Measurements from ENCODE around the gene THRAP3. TPM values are rescaled to one million over a fixed set of nuclear protein-coding genes. Genes with fewer than 3 reads are reported as not detected.

The THRAP3 gene
- total RNA-seq, 1 donor from 2014 or later, result 142 TPM

GRCh38 chr1:36284517-36284916, 60.3 kb downstream of the THRAP3 start:
- peaks cover 20% of the 10 kb centered on the region for H3K36me3 Mint-ChIP-seq (ENCODE audit: insufficient read depth)
- H3K27me3 Mint-ChIP-seq, result no peaks in the 10 kb centered on the region
- peaks cover 2% of the 10 kb centered on the region for H3K4me1 Mint-ChIP-seq (ENCODE audit: low read depth)
- no peak for TF ChIP-seq CTCF (IDR thresholded peaks at IDR 0.05; ENCODE audit: unreplicated experiment)
- no peaks in the 10 kb centered on the region for H3K9me3 Mint-ChIP-seq (ENCODE audit: low read depth)
- H3K27ac Mint-ChIP-seq, result no peak overlapping the region
- no peak overlapping the region for H3K4me3 Mint-ChIP-seq (ENCODE audit: low read depth)
- DNase-seq (ENCODE audit: low spot score, unreplicated experiment), result no peak

- H3K27ac Mint-ChIP-seq, result peak overlapping the region; percentile 78
- peaks cover 25% of the 10 kb centered on the region for H3K36me3 Mint-ChIP-seq (ENCODE audit: insufficient read depth)
- peak; percentile 80 for TF ChIP-seq CTCF (IDR thresholded peaks at IDR 0.05; ENCODE audit: unreplicated experiment)
- H3K4me1 Mint-ChIP-seq (ENCODE audit: low read depth), result peaks cover 3% of the 10 kb centered on the region
- DNase-seq (ENCODE audit: low spot score, unreplicated experiment), result no peak
- H3K27me3 Mint-ChIP-seq, result no peaks in the 10 kb centered on the region
- no peak overlapping the region for H3K4me3 Mint-ChIP-seq (ENCODE audit: low read depth)
- no peaks in the 10 kb centered on the region for H3K9me3 Mint-ChIP-seq (ENCODE audit: low read depth)
Measured at GRCh38 chr1:36285443-36286101, 61.3 kb downstream of the THRAP3 start.

- Mint-ChIP-seq H3K27me3 (no peaks in the 10 kb centered on the region), H3K4me3 (ENCODE audit: low read depth) (no peak overlapping the region), H3K27ac (peak overlapping the region; percentile 69), H3K4me1 (ENCODE audit: low read depth) (peaks cover 4% of the 10 kb centered on the region), H3K9me3 (ENCODE audit: low read depth) (no peaks in the 10 kb centered on the region), H3K36me3 (ENCODE audit: insufficient read depth) (peaks cover 32% of the 10 kb centered on the region)
- TF ChIP-seq CTCF (IDR thresholded peaks at IDR 0.05; ENCODE audit: unreplicated experiment), result no peak
- DNase-seq (ENCODE audit: low spot score, unreplicated experiment), result no peak
Measured at GRCh38 chr1:36286802-36287201, 62.6 kb downstream of the THRAP3 start.

GRCh38 chr1:36287595-36287994, 63.4 kb downstream of the THRAP3 start:
- Mint-ChIP-seq H3K9me3 (ENCODE audit: low read depth) (no peaks in the 10 kb centered on the region), H3K27ac (no peak overlapping the region), H3K27me3 (no peaks in the 10 kb centered on the region), H3K4me3 (ENCODE audit: low read depth) (no peak overlapping the region), H3K36me3 (ENCODE audit: insufficient read depth) (peaks cover 30% of the 10 kb centered on the region), H3K4me1 (ENCODE audit: low read depth) (peaks cover 3% of the 10 kb centered on the region)
- no peak for TF ChIP-seq CTCF (IDR thresholded peaks at IDR 0.05; ENCODE audit: unreplicated experiment)
- DNase-seq (ENCODE audit: low spot score, unreplicated experiment), result no peak

GRCh38 chr1:36295390-36295789, 71.1 kb downstream of the THRAP3 start:
- Mint-ChIP-seq H3K36me3 (ENCODE audit: insufficient read depth) (peaks cover 28% of the 10 kb centered on the region), H3K27ac (no peak overlapping the region), H3K4me3 (ENCODE audit: low read depth) (no peak overlapping the region), H3K9me3 (ENCODE audit: low read depth) (no peaks in the 10 kb centered on the region), H3K4me1 (ENCODE audit: low read depth) (peaks cover 2% of the 10 kb centered on the region), H3K27me3 (no peaks in the 10 kb centered on the region)
- no peak for TF ChIP-seq CTCF (IDR thresholded peaks at IDR 0.05; ENCODE audit: unreplicated experiment)
- no peak for DNase-seq (ENCODE audit: low spot score, unreplicated experiment)
